Parathyroid adenoma (tissue), 2 donors: ENCODE results near the gene TP73.

Experiments
- H2AFZ ChIP-seq: fragments of 300-600 bp; sonication (generic); one replicate; pipeline ENCODE4 v1.7.0; 2017; ENCODE audit warnings: antibody characterized with exemption, mild to moderate bottlenecking
- H3K27ac ChIP-seq: fragments of 300-600 bp; sonication (generic); one replicate; pipeline ENCODE4 v1.7.0; 2017
- H3K27me3 ChIP-seq: fragments of 300-600 bp; sonication (generic); one replicate; pipeline ENCODE4 v1.7.0; 2017; ENCODE audit warnings: low read length; ENCODE audit not compliant: control insufficient read depth, insufficient read depth
- H3K36me3 ChIP-seq: fragments of 300-600 bp; sonication (generic); one replicate; pipeline ENCODE4 v1.7.0; 2017; ENCODE audit warnings: low read length; ENCODE audit not compliant: control insufficient read depth, insufficient read depth
- H3K4me1 ChIP-seq: fragments of 300-600 bp; sonication (generic); one replicate; pipeline ENCODE4 v1.7.0; 2017; ENCODE audit warnings: control low read depth
- H3K4me2 ChIP-seq: fragments of 300-600 bp; sonication (generic); one replicate; pipeline ENCODE4 v1.7.0; 2017; ENCODE audit warnings: low read length
- H3K4me3 ChIP-seq: fragments of 300-600 bp; sonication (generic); one replicate; pipeline ENCODE4 v1.7.0; 2017; ENCODE audit warnings: low read depth, low read length
- H3K79me2 ChIP-seq: fragments of 300-600 bp; sonication (generic); one replicate; pipeline ENCODE4 v1.7.0; 2017; ENCODE audit warnings: control low read depth
- H3K9ac ChIP-seq: fragments of 300-600 bp; sonication (generic); one replicate; pipeline ENCODE4 v1.7.0; 2017; ENCODE audit warnings: mild to moderate bottlenecking
- H3K9me3 ChIP-seq: fragments of 300-600 bp; sonication (generic); one replicate; pipeline ENCODE4 v1.7.0; 2017; ENCODE audit warnings: low read length; ENCODE audit not compliant: control insufficient read depth
- CTCF ChIP-seq: fragments of 300-600 bp; sonication (generic); IDR thresholded peaks from one replicate; pipeline ENCODE4 v1.7.0; 2017; ENCODE audit warnings: antibody characterized with exemption, mild to moderate bottlenecking
- donor health status: primary hyperparathyroidism.

Gene TP73

GRCh38 chr1:3612123-3612522, 40.2 kb upstream of the TP73 start:
- no peaks in the 10 kb centered on the region for H3K79me2 ChIP-seq
- no peak overlapping the region for H3K9ac ChIP-seq
- H3K4me3 ChIP-seq, result no peak overlapping the region
- no peak overlapping the region for H3K4me2 ChIP-seq
- no peaks in the 10 kb centered on the region for H3K27me3 ChIP-seq
- no peak overlapping the region for H2AFZ ChIP-seq
- H3K27ac ChIP-seq, result no peak overlapping the region
- no peaks in the 10 kb centered on the region for H3K36me3 ChIP-seq
- no peak for TF ChIP-seq CTCF
- H3K4me1 ChIP-seq, result no peaks in the 10 kb centered on the region
- H3K9me3 ChIP-seq, result no peaks in the 10 kb centered on the region

- H3K9me3 ChIP-seq, result no peaks in the 10 kb centered on the region
- H3K4me2 ChIP-seq, result no peak overlapping the region
- no peaks in the 10 kb centered on the region for H3K4me1 ChIP-seq
- H3K79me2 ChIP-seq, result no peaks in the 10 kb centered on the region
- no peaks in the 10 kb centered on the region for H3K27me3 ChIP-seq
- H3K4me3 ChIP-seq, result no peak overlapping the region
- no peak overlapping the region for H2AFZ ChIP-seq
- H3K36me3 ChIP-seq, result no peaks in the 10 kb centered on the region
- no peak overlapping the region for H3K9ac ChIP-seq
- peak; percentile 29 for TF ChIP-seq CTCF
- no peak overlapping the region for H3K27ac ChIP-seq
Measured at GRCh38 chr1:3614755-3615742, 37.3 kb upstream of the TP73 start.

- Histone ChIP-seq H3K4me1 (no peaks in the 10 kb centered on the region), H3K9me3 (no peaks in the 10 kb centered on the region), H3K9ac (no peak overlapping the region), H3K4me3 (no peak overlapping the region), H3K27me3 (no peaks in the 10 kb centered on the region), H2AFZ (no peak overlapping the region), H3K79me2 (no peaks in the 10 kb centered on the region), H3K4me2 (no peak overlapping the region), H3K36me3 (no peaks in the 10 kb centered on the region), H3K27ac (no peak overlapping the region)
- TF ChIP-seq CTCF, result no peak
Measured at GRCh38 chr1:3616861-3617260, 35.5 kb upstream of the TP73 start.

- no peak overlapping the region for H3K9ac ChIP-seq
- H3K27ac ChIP-seq, result no peak overlapping the region
- H3K4me3 ChIP-seq, result no peak overlapping the region
- TF ChIP-seq CTCF, result no peak
- no peaks in the 10 kb centered on the region for H3K79me2 ChIP-seq
- H3K4me1 ChIP-seq, result no peaks in the 10 kb centered on the region
- no peak overlapping the region for H3K4me2 ChIP-seq
- H3K27me3 ChIP-seq, result no peaks in the 10 kb centered on the region
- no peaks in the 10 kb centered on the region for H3K36me3 ChIP-seq
- no peak overlapping the region for H2AFZ ChIP-seq
- H3K9me3 ChIP-seq, result no peaks in the 10 kb centered on the region
Measured at GRCh38 chr1:3617806-3618345, 34.4 kb upstream of the TP73 start.
